ENCODE measurements around the gene IFT22. TPM values are rescaled to one million over a fixed set of nuclear protein-coding genes. Genes with fewer than 3 reads are reported as not detected.

Gene IFT22
- total RNA-seq, 1 experiment from 2014 or later = 21.3 TPM

- H4K5ac ChIP-seq (ENCODE audit: insufficient read length, low read depth, low read length) = no peak overlapping the region
- no peak overlapping the region for H2BK12ac ChIP-seq (ENCODE audit: insufficient read length, low read depth, low read length)
- peaks cover 7% of the 10 kb centered on the region; the same call in 1 of the 2 replicates for H3K79me2 ChIP-seq (ENCODE audit: insufficient read depth, low read length)
- H3K9ac ChIP-seq (ENCODE audit: extremely low read depth, insufficient read length, low read length) = no peak overlapping the region
- no peaks in the 10 kb centered on the region for H3K27me3 ChIP-seq (ENCODE audit: insufficient read depth, low read length)
- H3K18ac ChIP-seq (ENCODE audit: insufficient read length, low read depth, low read length) = no peak overlapping the region
- Mint-ChIP-seq H3K4me1 (peaks cover 18 to 24% of the 10 kb centered on the region in 2 experiments), H3K36me3 (ENCODE audit: insufficient read depth in 1 of 3, low read depth in 3 of 3) (peaks cover 10 to 45% (median 34%) of the 10 kb centered on the region in 3 experiments), H3K27me3 (ENCODE audit: low read depth) (no peaks in the 10 kb centered on the region), H3K4me3 (no peak overlapping the region), H3K27ac (no peak overlapping the region), H3K9me3 (peaks cover 0 to 5% of the 10 kb centered on the region in 2 experiments; a peak in 4 of 5 replicates)
- H2BK5ac ChIP-seq (ENCODE audit: insufficient read length, low read length) = no peak overlapping the region
- DNase-seq = no peak
- no peak for TF ChIP-seq CTCF (conservative IDR thresholded peaks at IDR 0.05)
- no peak overlapping the region for H2BK15ac ChIP-seq (ENCODE audit: low read depth, low read length)
- no peak overlapping the region for H3T11ph ChIP-seq (ENCODE audit: low read length)
- H2BK20ac ChIP-seq (ENCODE audit: low read depth, low read length, poor library complexity, severe bottlenecking) = no peak overlapping the region
- H3K23ac ChIP-seq (ENCODE audit: insufficient read length, low read depth, low read length) = no peak overlapping the region
- no peak overlapping the region for H3K27ac ChIP-seq (ENCODE audit: insufficient read length, low read depth, low read length)
- peak overlapping the region; percentile 2 for H2BK120ac ChIP-seq (ENCODE audit: low read depth, low read length, poor library complexity, severe bottlenecking)
- no peak overlapping the region for H3K4me2 ChIP-seq (ENCODE audit: insufficient read depth, insufficient read length, low read length)
- peaks cover 12% of the 10 kb centered on the region for H3K79me1 ChIP-seq (ENCODE audit: insufficient read depth, low read depth, low read length, poor library complexity, severe bottlenecking)
- WGBS (ENCODE audit: extremely low coverage, insufficient read length, low lambda C conversion rate) = no CpG with 5 or more reads among the region's 1 CpG
- no peaks in the 10 kb centered on the region for H3K9me3 ChIP-seq (ENCODE audit: control insufficient read depth, low read depth, low read length)
- H3K4ac ChIP-seq (ENCODE audit: low read depth, low read length) = no peak overlapping the region; the same call in 1 of the 2 replicates
- H4K20me1 ChIP-seq (ENCODE audit: control insufficient read depth, insufficient read depth, insufficient read length) = no peaks in the 10 kb centered on the region
- H4K91ac ChIP-seq (ENCODE audit: insufficient read length, low read depth, low read length) = no peak overlapping the region
- no peak overlapping the region for H2AFZ ChIP-seq (ENCODE audit: low read length)
- H3K14ac ChIP-seq (ENCODE audit: insufficient read depth, low read length) = no peak overlapping the region
- H3K23me2 ChIP-seq (ENCODE audit: insufficient read length, low read depth, low read length, poor library complexity, severe bottlenecking) = peaks cover under 1% of the 10 kb centered on the region
- H3K4me1 ChIP-seq (ENCODE audit: insufficient read depth, low read length) = no peaks in the 10 kb centered on the region; the same call in 1 of the 2 replicates
- no peak overlapping the region for H4K8ac ChIP-seq (replicated peaks; ENCODE audit: insufficient read length, low read depth, low read length)
- no peak overlapping the region for H2AK5ac ChIP-seq (ENCODE audit: insufficient read length, low read length)
- H3K56ac ChIP-seq (ENCODE audit: insufficient read length, low read depth, low read length) = no peak overlapping the region
Measured at GRCh38 chr7:101367676-101368075, 46.1 kb upstream of the IFT22 start.

Measured in H9 (cell line).